IMR-90 (cell line): ENCODE measurements around the gene FOXS1. TPM values are rescaled to one million over a fixed set of nuclear protein-coding genes. Genes with fewer than 3 reads are reported as not detected.
A peak's percentile ranks its signal among the peaks of the same experiment; 100 is the strongest.

ENCODE experiments used
- ATAC-seq: fragments of 200-7000 bp; cut with Tn5 transposase; 2 replicates; pipeline ENCODE4 v1.9.1; 2020; ENCODE audit warnings: low read depth, mild to moderate bottlenecking, moderate library complexity
- BruUV-seq: library from RNA; stranded (reverse); fragments of 400-500 nt; replicated peaks from 2 replicates; lab custom pipeline; 2021; lab: Mats Ljungman, UMichigan
- CTCF ChIA-PET: fragments of 300-600 bp; formaldehyde crosslinking; extraction: SDS; loops from one replicate; lab custom pipeline; 2021; ENCODE audit warnings: antibody characterized with exemption; lab: Yijun Ruan, JAX
- POLR2A ChIA-PET: fragments of 300-600 bp; sonication (Branson Sonifier 250); formaldehyde crosslinking; loops from one replicate; lab custom pipeline; 2022; ENCODE audit warnings: antibody characterized with exemption; ENCODE audit not compliant: unreplicated experiment; lab: Charles Lee
- DNase-seq: peaks from one replicate; pipeline ENCODE4 v3.0.0; 2013
- H2AFZ ChIP-seq: replicated peaks from 2 replicates; pipeline ENCODE3; 2013; ENCODE audit warnings: low read length, mild to moderate bottlenecking; ENCODE audit not compliant: poor library complexity
- H2AK5ac ChIP-seq: 2 replicates; pipeline ENCODE4 v1.6.1; 2013; ENCODE audit warnings: low read depth, low read length, inconsistent platforms
- H2AK9ac ChIP-seq: replicated peaks from 2 replicates; pipeline ENCODE3; 2013; ENCODE audit warnings: mild to moderate bottlenecking, low read depth, low read length, moderate library complexity; ENCODE audit not compliant: poor library complexity
- H2BK120ac ChIP-seq: 2 replicates; pipeline ENCODE4 v1.6.1; 2013; ENCODE audit warnings: low read depth, low read length, inconsistent platforms
- H2BK15ac ChIP-seq: 3 replicates; pipeline ENCODE4 v1.6.1; 2013; ENCODE audit warnings: low read depth, low read length, inconsistent platforms
- H2BK20ac ChIP-seq: 2 replicates; pipeline ENCODE4 v1.6.1; 2013; ENCODE audit warnings: low read depth, mild to moderate bottlenecking, inconsistent platforms, low read length, moderate library complexity
- H2BK5ac ChIP-seq: 2 replicates; pipeline ENCODE4 v1.6.1; 2013; ENCODE audit warnings: mild to moderate bottlenecking, low read depth, low read length, inconsistent platforms; ENCODE audit not compliant: poor library complexity, severe bottlenecking
- H3K14ac ChIP-seq: replicated peaks from 2 replicates; pipeline ENCODE4 v1.6.1; 2013; ENCODE audit warnings: low read depth, low read length, inconsistent platforms
- H3K18ac ChIP-seq: 2 replicates; pipeline ENCODE4 v1.6.1; 2013; ENCODE audit warnings: low read depth, low read length, control low read depth
- H3K23ac ChIP-seq: 2 replicates; pipeline ENCODE4 v1.6.1; 2013; ENCODE audit warnings: low read depth, low read length, inconsistent platforms
- H3K27ac ChIP-seq: 2 replicates; pipeline ENCODE4 v1.5.1; 2013; ENCODE audit warnings: mild to moderate bottlenecking, control low read depth, low read length; ENCODE audit not compliant: insufficient read depth
- H3K27me3 ChIP-seq: 2 replicates; pipeline ENCODE4 v1.6.1; 2013; ENCODE audit warnings: low read length; ENCODE audit not compliant: control insufficient read depth, insufficient read depth
- H3K36me3 ChIP-seq: 2 replicates; pipeline ENCODE4 v1.6.1; 2013; ENCODE audit warnings: low read length, mixed read lengths; ENCODE audit not compliant: control insufficient read depth, insufficient read depth
- H3K4ac ChIP-seq: 2 replicates; pipeline ENCODE4 v1.6.1; 2013; ENCODE audit warnings: low read depth, low read length, inconsistent platforms
- H3K4me1 ChIP-seq: 2 replicates; pipeline ENCODE4 v1.6.1; 2013; ENCODE audit warnings: low read length, mixed read lengths; ENCODE audit not compliant: control insufficient read depth, insufficient read depth
- H3K4me2 ChIP-seq: 2 replicates; pipeline ENCODE4 v1.6.1; 2013; ENCODE audit warnings: low read depth, mild to moderate bottlenecking, control low read depth, low read length, moderate library complexity
- H3K4me3 ChIP-seq: 2 replicates; pipeline ENCODE4 v1.5.1; 2013; ENCODE audit warnings: low read depth, mild to moderate bottlenecking, control low read depth, low read length, moderate library complexity; ENCODE audit not compliant: insufficient read depth
- H3K56ac ChIP-seq: 2 replicates; pipeline ENCODE4 v1.6.1; 2013; ENCODE audit warnings: low read length, inconsistent platforms; ENCODE audit not compliant: insufficient read depth; ENCODE audit errors: extremely low read depth
- H3K79me1 ChIP-seq, 2 experiments: 2 replicates each; pipeline ENCODE4 v1.6.1; 2013; ENCODE audit warnings: low read length in 2 of 2, inconsistent platforms in 1 of 2, low read depth in 1 of 2
- H3K9ac ChIP-seq: 2 replicates; pipeline ENCODE4 v1.6.1; 2013; ENCODE audit warnings: low read depth, low read length, control low read depth
- H3K9me1 ChIP-seq: 2 replicates; pipeline ENCODE4 v1.6.1; 2013; ENCODE audit warnings: low read length, inconsistent platforms; ENCODE audit not compliant: insufficient read depth
- H3K9me3 ChIP-seq: 2 replicates; pipeline ENCODE4 v1.6.1; 2013; ENCODE audit warnings: low read length; ENCODE audit not compliant: control insufficient read depth, insufficient read depth
- H4K20me1 ChIP-seq: 2 replicates; pipeline ENCODE4 v1.6.1; 2013; ENCODE audit warnings: low read length, inconsistent platforms; ENCODE audit not compliant: insufficient read depth
- H4K5ac ChIP-seq: 2 replicates; pipeline ENCODE4 v1.6.1; 2013; ENCODE audit warnings: mild to moderate bottlenecking, low read depth, low read length, control low read depth
- H4K8ac ChIP-seq, 2 experiments: 2 replicates each; pipeline ENCODE4 v1.6.1; 2013; ENCODE audit warnings: low read depth in 2 of 2, low read length in 2 of 2, control low read depth in 1 of 2, inconsistent platforms in 1 of 2
- H4K91ac ChIP-seq: 2 replicates; pipeline ENCODE4 v1.6.1; 2013; ENCODE audit warnings: low read depth, low read length, inconsistent platforms; ENCODE audit not compliant: insufficient read depth
- BHLHE40 ChIP-seq: fragments of 150-350 bp; IDR thresholded peaks from 2 replicates; pipeline ENCODE4 v1.6.1; 2016; ENCODE audit warnings: mild to moderate bottlenecking, low read depth, low read length
- CHD1 ChIP-seq: IDR thresholded peaks from 2 replicates; pipeline ENCODE4 v1.6.1; 2012; ENCODE audit warnings: low read depth, low read length, improper control_type of control experiment
- ELK1 ChIP-seq: fragments of 150-350 bp; IDR thresholded peaks from 2 replicates; pipeline ENCODE4 v1.6.1; 2016; ENCODE audit warnings: low read depth, mild to moderate bottlenecking, low read length, moderate library complexity, borderline replicate concordance
- FOS ChIP-seq: fragments of 150-350 bp; IDR thresholded peaks from 2 replicates; pipeline ENCODE4 v1.6.1; 2016; ENCODE audit warnings: low read depth, low read length
- NFE2L2 ChIP-seq: fragments of 150-350 bp; IDR thresholded peaks from 2 replicates; pipeline ENCODE4 v1.6.1; 2016; ENCODE audit warnings: low read depth, mild to moderate bottlenecking, low read length
- POLR2A ChIP-seq: IDR thresholded peaks from 2 replicates; pipeline ENCODE4 v1.6.1; 2012; ENCODE audit warnings: mild to moderate bottlenecking, low read depth, low read length
- RAD21 ChIP-seq: IDR thresholded peaks from 2 replicates; pipeline ENCODE4 v1.6.1; 2012; ENCODE audit warnings: low read length, improper control_type of control experiment
- RFX5 ChIP-seq: IDR thresholded peaks from 2 replicates; pipeline ENCODE4 v1.8.0; 2012; ENCODE audit warnings: low read depth, mild to moderate bottlenecking, low read length, moderate library complexity
- SMC3 ChIP-seq: fragments of 150-350 bp; IDR thresholded peaks from 2 replicates; pipeline ENCODE4 v1.6.1; 2016; ENCODE audit warnings: low read depth, mild to moderate bottlenecking, antibody characterized with exemption, low read length, moderate library complexity
- dilution Hi-C: fragments of 300-500 bp; cut with HindIII; formaldehyde crosslinking; loops from one replicate; pipeline ENCODE4 v1.14.3; 2018; ENCODE audit warnings: low sequenced_read_pairs; ENCODE audit not compliant: unreplicated experiment
- in situ Hi-C: fragments of 300-500 bp; cut with MboI; formaldehyde crosslinking; loops from 3 replicates; pipeline ENCODE4 v1.14.3; 2019; ENCODE audit warnings: low sequenced_read_pairs, inconsistent platforms, mixed read lengths
- intact Hi-C: fragments of 100-400 bp; cut with micrococcal nuclease; formaldehyde crosslinking; loops from 2 replicates; pipeline ENCODE4 v1.10.0; 2022
- polyA plus RNA-seq, 3 experiments: library from polyadenylated mRNA; depleted of rRNA; stranded (reverse); fragments of >200 nt; gene quantifications; 2 replicates each; pipeline ENCODE4 v1.2.3, GENCODE V29; 2012; ENCODE audit warnings: low replicate concordance in 1 of 3
- total RNA-seq: library from RNA; depleted of rRNA; stranded (reverse); fragments of >200 nt; gene quantifications from 2 replicates; pipeline ENCODE4 v1.2.3, GENCODE V29; 2012
- TF ChIP-seq, protein P1 (sequence below): fragments of 150-350 bp; IDR thresholded peaks from 2 replicates; pipeline ENCODE4 v1.6.1; 2017; ENCODE audit warnings: mild to moderate bottlenecking, antibody characterized with exemption, low read length, low read depth

Gene FOXS1
- total and polyA plus RNA-seq, 2 of the 4 experiments (the other 2 are of a cell fraction): not detected

DNA sequence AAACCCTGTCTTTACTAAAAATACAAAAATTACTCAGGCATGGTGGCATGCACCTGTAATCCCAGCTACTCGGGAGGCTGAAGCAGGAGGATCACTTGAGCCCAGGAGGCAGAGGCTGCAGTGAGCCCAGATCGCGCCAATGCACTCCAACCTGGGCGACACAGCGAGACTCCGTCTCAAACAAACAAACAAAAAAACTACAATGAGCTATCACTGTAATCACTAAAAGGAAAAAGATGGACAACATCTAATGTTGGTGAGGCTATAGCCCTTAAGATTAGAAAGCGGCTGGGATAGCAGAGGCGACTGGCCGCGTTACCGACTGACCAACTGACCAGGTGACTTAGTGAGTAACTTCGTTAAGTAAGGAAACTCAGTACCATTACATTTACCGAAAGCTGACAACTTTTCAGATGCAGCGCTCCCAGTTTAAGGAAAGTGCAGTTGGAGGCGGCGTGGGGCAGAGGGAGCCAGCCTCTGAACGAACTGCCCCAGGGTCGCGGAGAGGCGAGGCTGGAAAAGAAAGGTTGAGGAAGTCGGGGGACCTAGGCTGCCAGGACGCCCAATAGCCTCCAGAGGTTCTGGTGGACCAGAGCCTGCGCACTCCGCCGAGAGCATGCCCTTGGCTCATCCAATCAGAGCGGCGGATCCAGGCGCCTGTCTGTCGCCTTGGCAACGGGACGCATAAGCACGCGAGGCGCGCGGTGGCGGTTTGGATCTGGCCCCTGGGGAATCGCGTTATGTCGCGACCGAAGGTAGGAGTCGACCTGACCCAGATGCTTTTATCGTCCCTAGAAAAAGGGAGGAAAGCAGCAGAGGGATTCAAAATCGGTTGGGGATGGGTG lies 34.0 kb upstream of the FOXS1 start (continued):
- TF ChIP-seq, protein P1, sequence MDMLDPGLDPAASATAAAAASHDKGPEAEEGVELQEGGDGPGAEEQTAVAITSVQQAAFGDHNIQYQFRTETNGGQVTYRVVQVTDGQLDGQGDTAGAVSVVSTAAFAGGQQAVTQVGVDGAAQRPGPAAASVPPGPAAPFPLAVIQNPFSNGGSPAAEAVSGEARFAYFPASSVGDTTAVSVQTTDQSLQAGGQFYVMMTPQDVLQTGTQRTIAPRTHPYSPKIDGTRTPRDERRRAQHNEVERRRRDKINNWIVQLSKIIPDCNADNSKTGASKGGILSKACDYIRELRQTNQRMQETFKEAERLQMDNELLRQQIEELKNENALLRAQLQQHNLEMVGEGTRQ: peak; percentile 85
- TF ChIP-seq FOS: no peak

GRCh38 chr20:31877684-31878083 lies 32.3 kb upstream of the FOXS1 start:
- H3K9me3 ChIP-seq: no peaks in the 10 kb centered on the region
- no peak overlapping the region for H2AK5ac ChIP-seq
- H3K18ac ChIP-seq: no peak overlapping the region
- H3K56ac ChIP-seq: no peak overlapping the region
- peaks cover 8% of the 10 kb centered on the region for H3K27me3 ChIP-seq
- no peak overlapping the region for H2AK9ac ChIP-seq
- no peak overlapping the region for H3K4ac ChIP-seq
- no peak overlapping the region for H3K4me3 ChIP-seq
- H3K4me1 ChIP-seq: no peaks in the 10 kb centered on the region
- no peak overlapping the region for H3K23ac ChIP-seq
- no peak overlapping the region for H2BK120ac ChIP-seq
- H3K27ac ChIP-seq: no peak overlapping the region
- ATAC-seq (no peak), DNase-seq (no peak)
- no peak overlapping the region for H3K14ac ChIP-seq
- POLR2A ChIA-PET: no interaction called here
- no peak overlapping the region for H2AFZ ChIP-seq
- no peak overlapping the region for H2BK15ac ChIP-seq
- H4K20me1 ChIP-seq: no peaks in the 10 kb centered on the region
- CTCF ChIA-PET: no interaction called here
- in situ Hi-C loops (no loop called here), dilution Hi-C loops (no loop called here), intact Hi-C loops (no loop called here)
- H3K9me1 ChIP-seq: no peaks in the 10 kb centered on the region
- no peak overlapping the region for H4K91ac ChIP-seq
- H3K9ac ChIP-seq: no peak overlapping the region
- BruUV-seq: no TSS peak
- H4K8ac ChIP-seq: no peak overlapping the region
- no peak overlapping the region for H2BK5ac ChIP-seq
- no peak overlapping the region for H4K5ac ChIP-seq
- H3K79me1 ChIP-seq: no peaks in the 10 kb centered on the region
- no peak overlapping the region for H3K4me2 ChIP-seq
- no peak overlapping the region for H2BK20ac ChIP-seq
- no peak for TF ChIP-seq BHLHE40
- no peak for TF ChIP-seq CHD1
- no peak for TF ChIP-seq NFE2L2
- TF ChIP-seq POLR2A: no peak
- TF ChIP-seq RAD21: no peak
- no peak for TF ChIP-seq ELK1
- no peak for TF ChIP-seq FOS
- no peak for TF ChIP-seq SMC3
- no peak for TF ChIP-seq RFX5
- TF ChIP-seq, protein P1: no peak
- no peaks in the 10 kb centered on the region for H3K36me3 ChIP-seq
